Measurements from ENCODE around the gene SCN5A.

Gene SCN5A

DNA sequence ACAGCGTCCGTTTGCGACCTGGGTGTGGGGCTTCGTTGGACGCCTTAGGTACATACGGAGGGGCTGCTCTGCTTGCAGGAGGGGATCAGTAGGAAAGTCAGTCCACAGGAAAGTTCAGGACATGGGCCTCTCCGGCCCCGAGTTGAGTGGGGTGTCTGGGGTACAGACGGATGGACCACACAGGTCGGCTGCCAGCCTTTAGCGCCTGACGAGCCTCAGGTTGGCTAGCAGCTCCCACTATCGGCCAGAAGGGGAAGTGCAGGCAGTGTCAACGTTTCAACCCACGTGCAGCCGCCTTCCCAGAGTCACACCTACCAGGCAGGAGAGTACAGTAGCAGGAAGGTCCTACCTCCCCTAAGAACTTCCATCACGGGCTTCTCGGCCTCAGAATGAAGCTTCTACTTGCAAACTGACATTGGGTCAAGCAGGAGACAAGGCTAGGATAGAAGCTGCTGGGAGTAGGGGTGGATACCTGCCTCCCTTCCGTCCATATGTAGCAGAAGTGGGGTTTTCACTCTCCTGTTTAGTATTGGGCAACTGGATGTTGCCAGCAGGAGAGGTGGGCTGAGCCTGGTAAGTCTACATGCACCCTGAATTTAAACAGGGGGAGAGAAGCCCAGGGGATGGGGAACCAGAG, 1.8 kb upstream of the SCN5A start:
- no peak overlapping the region for H3K4me3 ChIP-seq (ENCODE audit: low read depth, low read length)
- TF ChIP-seq, protein P1, sequence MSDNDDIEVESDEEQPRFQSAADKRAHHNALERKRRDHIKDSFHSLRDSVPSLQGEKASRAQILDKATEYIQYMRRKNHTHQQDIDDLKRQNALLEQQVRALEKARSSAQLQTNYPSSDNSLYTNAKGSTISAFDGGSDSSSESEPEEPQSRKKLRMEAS (IDR thresholded peaks at IDR 0.05; ENCODE audit: low read depth, low read length): peak; percentile 94
- TF ChIP-seq POLR2A (IDR thresholded peaks at IDR 0.05; ENCODE audit: extremely low read depth, insufficient read length) (no peak), MYC (IDR thresholded peaks at IDR 0.05; ENCODE audit: low read depth, low read length) (peak; percentile 83)
- TF ChIP-seq, protein P2, sequence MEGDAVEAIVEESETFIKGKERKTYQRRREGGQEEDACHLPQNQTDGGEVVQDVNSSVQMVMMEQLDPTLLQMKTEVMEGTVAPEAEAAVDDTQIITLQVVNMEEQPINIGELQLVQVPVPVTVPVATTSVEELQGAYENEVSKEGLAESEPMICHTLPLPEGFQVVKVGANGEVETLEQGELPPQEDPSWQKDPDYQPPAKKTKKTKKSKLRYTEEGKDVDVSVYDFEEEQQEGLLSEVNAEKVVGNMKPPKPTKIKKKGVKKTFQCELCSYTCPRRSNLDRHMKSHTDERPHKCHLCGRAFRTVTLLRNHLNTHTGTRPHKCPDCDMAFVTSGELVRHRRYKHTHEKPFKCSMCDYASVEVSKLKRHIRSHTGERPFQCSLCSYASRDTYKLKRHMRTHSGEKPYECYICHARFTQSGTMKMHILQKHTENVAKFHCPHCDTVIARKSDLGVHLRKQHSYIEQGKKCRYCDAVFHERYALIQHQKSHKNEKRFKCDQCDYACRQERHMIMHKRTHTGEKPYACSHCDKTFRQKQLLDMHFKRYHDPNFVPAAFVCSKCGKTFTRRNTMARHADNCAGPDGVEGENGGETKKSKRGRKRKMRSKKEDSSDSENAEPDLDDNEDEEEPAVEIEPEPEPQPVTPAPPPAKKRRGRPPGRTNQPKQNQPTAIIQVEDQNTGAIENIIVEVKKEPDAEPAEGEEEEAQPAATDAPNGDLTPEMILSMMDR (IDR thresholded peaks at IDR 0.05; ENCODE audit: low read depth, low read length): peak; percentile 90
- peak; percentile 62 for DNase-seq (ENCODE audit: low read depth)

GRCh38 chr3:38650248-38650951, 913 bp upstream of the SCN5A start:
- TF ChIP-seq, protein P2 (IDR thresholded peaks at IDR 0.05; ENCODE audit: low read depth, low read length): no peak
- TF ChIP-seq POLR2A (IDR thresholded peaks at IDR 0.05; ENCODE audit: extremely low read depth, insufficient read length): no peak
- TF ChIP-seq, protein P1 (IDR thresholded peaks at IDR 0.05; ENCODE audit: low read depth, low read length): no peak
- TF ChIP-seq MYC (IDR thresholded peaks at IDR 0.05; ENCODE audit: low read depth, low read length): no peak
- no peak overlapping the region for H3K4me3 ChIP-seq (ENCODE audit: low read depth, low read length)
- DNase-seq (ENCODE audit: low read depth): no peak

- TF ChIP-seq, protein P2 (IDR thresholded peaks at IDR 0.05; ENCODE audit: low read depth, low read length): no peak
- no peak for TF ChIP-seq POLR2A (IDR thresholded peaks at IDR 0.05; ENCODE audit: extremely low read depth, insufficient read length)
- TF ChIP-seq, protein P1 (IDR thresholded peaks at IDR 0.05; ENCODE audit: low read depth, low read length): no peak
- DNase-seq (ENCODE audit: low read depth): no peak
- no peak overlapping the region for H3K4me3 ChIP-seq (ENCODE audit: low read depth, low read length)
Measured at GRCh38 chr3:38648659-38649499, 608 bp downstream of the SCN5A start.

DNA sequence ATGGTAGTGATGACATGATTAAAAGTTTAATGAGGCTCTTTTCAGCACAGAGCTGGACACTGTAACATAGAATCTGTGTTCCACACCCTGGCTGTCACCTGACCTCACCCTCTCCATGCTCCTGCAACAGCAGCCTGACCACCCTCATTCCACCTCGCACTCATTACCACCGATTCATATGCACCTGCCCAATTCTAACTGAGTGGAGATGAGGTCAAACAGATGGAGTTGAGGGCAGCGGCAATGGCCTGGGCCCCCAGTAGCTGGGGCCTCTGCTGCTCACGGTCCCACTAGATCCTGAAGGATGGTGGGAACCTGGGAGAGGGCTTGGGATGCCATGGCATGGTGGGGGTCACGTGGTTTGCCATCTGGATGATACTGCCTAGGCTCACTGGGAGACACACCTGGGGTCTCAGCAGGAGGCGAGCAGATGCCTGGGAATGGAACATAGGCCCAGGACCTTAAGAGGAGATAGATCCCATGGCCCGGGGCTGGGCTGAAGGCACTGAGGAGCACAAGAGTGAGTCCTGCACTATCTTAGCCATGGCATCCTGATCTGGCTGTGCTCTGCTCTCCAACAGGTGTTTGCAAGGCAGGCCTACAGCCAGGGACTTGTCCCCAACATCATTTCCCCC, 1.3 kb downstream of the SCN5A start:
- DNase-seq (ENCODE audit: low read depth): no peak
- TF ChIP-seq, protein P2 (IDR thresholded peaks at IDR 0.05; ENCODE audit: low read depth, low read length): no peak
- no peak overlapping the region for H3K4me3 ChIP-seq (ENCODE audit: low read depth, low read length)

GRCh38 chr3:38647217-38647970, 2.1 kb downstream of the SCN5A start:
- TF ChIP-seq, protein P1 (IDR thresholded peaks at IDR 0.05; ENCODE audit: low read depth, low read length): no peak
- TF ChIP-seq MYC (IDR thresholded peaks at IDR 0.05; ENCODE audit: low read depth, low read length): no peak
- TF ChIP-seq POLR2A (IDR thresholded peaks at IDR 0.05; ENCODE audit: extremely low read depth, insufficient read length): no peak
- TF ChIP-seq, protein P2 (IDR thresholded peaks at IDR 0.05; ENCODE audit: low read depth, low read length): no peak
- no peak overlapping the region for H3K4me3 ChIP-seq (ENCODE audit: low read depth, low read length)
- no peak for DNase-seq (ENCODE audit: low read depth)
